ENCODE results near the gene MROH8. TPM values are rescaled to one million over a fixed set of nuclear protein-coding genes. Genes with fewer than 3 reads are reported as not detected.

MROH8 gene
- polyA plus RNA-seq, 1 experiment: 2.5 TPM

DNA sequence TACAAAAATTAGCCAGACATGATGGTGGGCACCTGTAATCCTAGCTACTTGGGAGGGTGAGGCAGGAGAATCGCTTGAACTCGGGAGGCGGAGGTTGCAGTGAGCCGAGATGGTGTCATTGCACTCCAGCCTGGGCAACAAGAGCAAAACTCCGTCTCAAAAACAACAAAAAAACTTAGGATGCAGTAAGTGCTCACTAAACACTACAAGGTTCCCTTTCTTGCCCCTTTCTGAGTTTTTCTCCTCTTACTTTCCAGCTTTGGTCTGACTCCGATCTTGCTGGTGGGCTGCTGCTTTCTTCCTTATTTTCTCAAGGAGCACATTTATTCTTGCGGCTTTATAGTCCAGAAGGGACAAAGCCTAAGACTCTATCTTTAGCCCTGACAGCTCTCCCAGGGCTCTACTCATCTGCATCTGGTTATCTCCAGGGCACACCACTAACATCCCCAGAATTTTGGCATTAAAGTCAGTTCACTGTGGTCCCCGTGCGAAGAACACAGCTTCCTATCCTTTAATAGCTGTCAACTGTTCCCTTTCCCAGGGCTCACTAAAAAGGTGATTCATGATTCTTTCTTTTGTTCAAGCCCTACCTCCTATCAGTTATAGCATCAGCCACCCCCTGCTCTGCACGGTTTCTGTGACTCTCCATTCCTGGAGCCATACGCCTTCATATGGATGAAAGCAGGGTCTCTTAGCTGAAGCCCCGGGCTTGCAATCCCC lies 17.4 kb downstream of the MROH8 start:
- ChIA-PET POLR2A (no interaction called here), CTCF (no interaction called here)
- no peak overlapping the region for H3K4me3 ChIP-seq (ENCODE audit: low read depth, low read length)
- H3K27me3 ChIP-seq (ENCODE audit: control insufficient read depth, insufficient read depth, low read length): peaks cover 2% of the 10 kb centered on the region
- DNase-seq (ENCODE audit: low read depth, low spot score): no peak
- TF ChIP-seq, protein P1, sequence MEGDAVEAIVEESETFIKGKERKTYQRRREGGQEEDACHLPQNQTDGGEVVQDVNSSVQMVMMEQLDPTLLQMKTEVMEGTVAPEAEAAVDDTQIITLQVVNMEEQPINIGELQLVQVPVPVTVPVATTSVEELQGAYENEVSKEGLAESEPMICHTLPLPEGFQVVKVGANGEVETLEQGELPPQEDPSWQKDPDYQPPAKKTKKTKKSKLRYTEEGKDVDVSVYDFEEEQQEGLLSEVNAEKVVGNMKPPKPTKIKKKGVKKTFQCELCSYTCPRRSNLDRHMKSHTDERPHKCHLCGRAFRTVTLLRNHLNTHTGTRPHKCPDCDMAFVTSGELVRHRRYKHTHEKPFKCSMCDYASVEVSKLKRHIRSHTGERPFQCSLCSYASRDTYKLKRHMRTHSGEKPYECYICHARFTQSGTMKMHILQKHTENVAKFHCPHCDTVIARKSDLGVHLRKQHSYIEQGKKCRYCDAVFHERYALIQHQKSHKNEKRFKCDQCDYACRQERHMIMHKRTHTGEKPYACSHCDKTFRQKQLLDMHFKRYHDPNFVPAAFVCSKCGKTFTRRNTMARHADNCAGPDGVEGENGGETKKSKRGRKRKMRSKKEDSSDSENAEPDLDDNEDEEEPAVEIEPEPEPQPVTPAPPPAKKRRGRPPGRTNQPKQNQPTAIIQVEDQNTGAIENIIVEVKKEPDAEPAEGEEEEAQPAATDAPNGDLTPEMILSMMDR (IDR thresholded peaks at IDR 0.05; ENCODE audit: low read depth, low read length): no peak
- H3K27ac ChIP-seq (ENCODE audit: low read depth, low read length): no peak overlapping the region
- no peaks in the 10 kb centered on the region for H3K9me3 ChIP-seq (ENCODE audit: control insufficient read depth, insufficient read depth, low read length)

DNA sequence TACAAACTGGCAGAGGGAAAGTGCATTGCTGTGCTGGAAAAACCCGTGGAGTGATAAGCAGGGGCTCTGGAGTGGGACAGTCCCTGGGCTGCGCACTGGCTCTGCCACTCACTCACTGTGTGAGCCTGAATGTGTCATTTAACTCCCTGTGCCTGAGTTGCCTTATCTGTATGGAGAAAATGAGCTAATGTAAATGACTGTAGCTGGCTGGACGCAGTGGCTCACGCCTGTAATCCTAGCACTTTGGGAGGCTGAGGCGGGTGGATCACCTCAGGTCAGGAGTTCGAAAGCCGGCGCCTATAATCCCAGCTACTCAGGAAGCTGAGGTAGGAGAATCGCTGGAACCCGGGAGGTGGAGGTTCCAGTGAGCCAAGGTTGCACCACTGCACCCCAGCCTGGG lies 18.7 kb downstream of the MROH8 start:
- H3K27ac ChIP-seq (ENCODE audit: low read depth, low read length): no peak overlapping the region
- peaks cover 4% of the 10 kb centered on the region for H3K27me3 ChIP-seq (ENCODE audit: control insufficient read depth, insufficient read depth, low read length)
- TF ChIP-seq, protein P1 (IDR thresholded peaks at IDR 0.05; ENCODE audit: low read depth, low read length): no peak
- no peak overlapping the region for H3K4me3 ChIP-seq (ENCODE audit: low read depth, low read length)
- ChIA-PET CTCF (no interaction called here), POLR2A (interaction anchor here (0.7 kb wide), 1 partner anchor 127 kb away, joined by 4 read pairs; no protein-coding TSS in a partner anchor)
- no peak for DNase-seq (ENCODE audit: low read depth, low spot score)
- H3K9me3 ChIP-seq (ENCODE audit: control insufficient read depth, insufficient read depth, low read length): no peaks in the 10 kb centered on the region

DNA sequence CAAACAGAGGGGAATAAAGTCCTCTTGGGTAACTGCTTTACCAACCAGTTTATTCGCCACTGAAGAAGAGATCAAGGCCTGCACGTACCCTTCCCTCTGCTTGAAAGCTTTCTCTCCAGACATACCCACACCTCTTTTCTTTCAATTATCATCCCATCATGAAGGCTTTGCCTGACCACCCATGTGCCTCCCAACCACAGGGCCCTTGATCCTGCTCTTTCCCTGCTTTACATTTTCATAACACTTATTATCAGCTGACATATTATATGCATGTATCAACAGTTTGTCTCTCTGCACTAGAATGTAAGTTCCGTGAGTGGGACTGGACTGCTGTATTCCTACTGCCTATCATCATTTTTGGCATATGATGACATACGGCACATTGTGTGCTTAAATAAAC lies 21.1 kb downstream of the MROH8 start:
- H3K27me3 ChIP-seq (ENCODE audit: control insufficient read depth, insufficient read depth, low read length): peaks cover 4% of the 10 kb centered on the region
- POLR2A ChIA-PET: no interaction called here
- CTCF ChIA-PET: interaction anchor here (1.7 kb wide), 1 partner anchor 21 kb away, joined by 7 read pairs; the partner anchor contains the start of genes MROH8 and RPN2
- no peak overlapping the region for H3K27ac ChIP-seq (ENCODE audit: low read depth, low read length)
- H3K4me3 ChIP-seq (ENCODE audit: low read depth, low read length): no peak overlapping the region
- no peak for DNase-seq (ENCODE audit: low read depth, low spot score)
- TF ChIP-seq, protein P1 (IDR thresholded peaks at IDR 0.05; ENCODE audit: low read depth, low read length): no peak
- no peaks in the 10 kb centered on the region for H3K9me3 ChIP-seq (ENCODE audit: control insufficient read depth, insufficient read depth, low read length)

DNA sequence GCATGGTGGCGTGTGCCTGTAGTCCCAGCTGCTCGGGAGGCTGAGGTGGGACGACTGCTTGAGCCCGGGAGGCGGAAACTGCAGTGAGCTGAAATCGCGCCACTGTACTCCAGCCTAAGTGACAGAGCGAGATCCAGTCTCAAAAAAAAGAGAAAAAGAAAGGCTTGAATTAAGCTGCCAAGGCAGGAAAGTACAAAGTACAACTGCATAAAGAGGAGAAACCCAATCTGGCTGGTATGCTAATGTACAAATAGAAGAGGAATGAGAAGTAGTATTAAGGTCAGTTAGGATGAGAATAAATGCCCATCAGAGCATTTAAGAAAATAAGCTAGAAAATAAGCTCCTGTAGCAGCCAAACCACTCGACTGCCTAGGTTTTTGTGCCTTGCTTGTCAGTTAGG lies 23.4 kb downstream of the MROH8 start:
- DNase-seq (ENCODE audit: low read depth, low spot score): no peak
- POLR2A ChIA-PET: no interaction called here

More for the DNA sequence above, 23.4 kb downstream of the MROH8 start:
- Histone ChIP-seq H3K4me3 (ENCODE audit: low read depth, low read length) (no peak overlapping the region), H3K27ac (ENCODE audit: low read depth, low read length) (no peak overlapping the region), H3K27me3 (ENCODE audit: control insufficient read depth, insufficient read depth, low read length) (peaks cover 4% of the 10 kb centered on the region), H3K9me3 (ENCODE audit: control insufficient read depth, insufficient read depth, low read length) (no peaks in the 10 kb centered on the region)
- CTCF ChIA-PET: interaction anchor here (1.1 kb wide), 1 partner anchor 408 kb away, joined by 3 read pairs; no protein-coding TSS in a partner anchor
- TF ChIP-seq, protein P1 (IDR thresholded peaks at IDR 0.05; ENCODE audit: low read depth, low read length): no peak
